IMR-90 (cell line): ENCODE data around the gene TP53I11. TPM values are rescaled to one million over a fixed set of nuclear protein-coding genes. Genes with fewer than 3 reads are reported as not detected.

ENCODE experiments used
- ATAC-seq: fragments of 200-7000 bp; cut with Tn5 transposase; 2 replicates; pipeline ENCODE4 v1.9.1; 2020; ENCODE audit warnings: low read depth, mild to moderate bottlenecking, moderate library complexity
- BruUV-seq: library from RNA; stranded (reverse); fragments of 400-500 nt; replicated peaks from 2 replicates; lab custom pipeline; 2021; lab: Mats Ljungman, UMichigan
- CTCF ChIA-PET: fragments of 300-600 bp; formaldehyde crosslinking; extraction: SDS; loops from one replicate; lab custom pipeline; 2021; ENCODE audit warnings: antibody characterized with exemption; lab: Yijun Ruan, JAX
- POLR2A ChIA-PET: fragments of 300-600 bp; sonication (Branson Sonifier 250); formaldehyde crosslinking; loops from one replicate; lab custom pipeline; 2022; ENCODE audit warnings: antibody characterized with exemption; ENCODE audit not compliant: unreplicated experiment; lab: Charles Lee
- DNase-seq: peaks from one replicate; pipeline ENCODE4 v3.0.0; 2013
- H2AFZ ChIP-seq: replicated peaks from 2 replicates; pipeline ENCODE3; 2013; ENCODE audit warnings: low read length, mild to moderate bottlenecking; ENCODE audit not compliant: poor library complexity
- H2AK5ac ChIP-seq: 2 replicates; pipeline ENCODE4 v1.6.1; 2013; ENCODE audit warnings: low read depth, low read length, inconsistent platforms
- H2AK9ac ChIP-seq: replicated peaks from 2 replicates; pipeline ENCODE3; 2013; ENCODE audit warnings: mild to moderate bottlenecking, low read depth, low read length, moderate library complexity; ENCODE audit not compliant: poor library complexity
- H2BK120ac ChIP-seq: 2 replicates; pipeline ENCODE4 v1.6.1; 2013; ENCODE audit warnings: low read depth, low read length, inconsistent platforms
- H2BK15ac ChIP-seq: 3 replicates; pipeline ENCODE4 v1.6.1; 2013; ENCODE audit warnings: low read depth, low read length, inconsistent platforms
- H2BK20ac ChIP-seq: 2 replicates; pipeline ENCODE4 v1.6.1; 2013; ENCODE audit warnings: low read depth, mild to moderate bottlenecking, inconsistent platforms, low read length, moderate library complexity
- H2BK5ac ChIP-seq: 2 replicates; pipeline ENCODE4 v1.6.1; 2013; ENCODE audit warnings: mild to moderate bottlenecking, low read depth, low read length, inconsistent platforms; ENCODE audit not compliant: poor library complexity, severe bottlenecking
- H3K14ac ChIP-seq: replicated peaks from 2 replicates; pipeline ENCODE4 v1.6.1; 2013; ENCODE audit warnings: low read depth, low read length, inconsistent platforms
- H3K18ac ChIP-seq: 2 replicates; pipeline ENCODE4 v1.6.1; 2013; ENCODE audit warnings: low read depth, low read length, control low read depth
- H3K23ac ChIP-seq: 2 replicates; pipeline ENCODE4 v1.6.1; 2013; ENCODE audit warnings: low read depth, low read length, inconsistent platforms
- H3K27ac ChIP-seq: 2 replicates; pipeline ENCODE4 v1.5.1; 2013; ENCODE audit warnings: mild to moderate bottlenecking, control low read depth, low read length; ENCODE audit not compliant: insufficient read depth
- H3K27me3 ChIP-seq: 2 replicates; pipeline ENCODE4 v1.6.1; 2013; ENCODE audit warnings: low read length; ENCODE audit not compliant: control insufficient read depth, insufficient read depth
- H3K36me3 ChIP-seq: 2 replicates; pipeline ENCODE4 v1.6.1; 2013; ENCODE audit warnings: low read length, mixed read lengths; ENCODE audit not compliant: control insufficient read depth, insufficient read depth
- H3K4ac ChIP-seq: 2 replicates; pipeline ENCODE4 v1.6.1; 2013; ENCODE audit warnings: low read depth, low read length, inconsistent platforms
- H3K4me1 ChIP-seq: 2 replicates; pipeline ENCODE4 v1.6.1; 2013; ENCODE audit warnings: low read length, mixed read lengths; ENCODE audit not compliant: control insufficient read depth, insufficient read depth
- H3K4me2 ChIP-seq: 2 replicates; pipeline ENCODE4 v1.6.1; 2013; ENCODE audit warnings: low read depth, mild to moderate bottlenecking, control low read depth, low read length, moderate library complexity
- H3K4me3 ChIP-seq: 2 replicates; pipeline ENCODE4 v1.5.1; 2013; ENCODE audit warnings: low read depth, mild to moderate bottlenecking, control low read depth, low read length, moderate library complexity; ENCODE audit not compliant: insufficient read depth
- H3K56ac ChIP-seq: 2 replicates; pipeline ENCODE4 v1.6.1; 2013; ENCODE audit warnings: low read length, inconsistent platforms; ENCODE audit not compliant: insufficient read depth; ENCODE audit errors: extremely low read depth
- H3K79me1 ChIP-seq, 2 experiments: 2 replicates each; pipeline ENCODE4 v1.6.1; 2013; ENCODE audit warnings: low read length in 2 of 2, inconsistent platforms in 1 of 2, low read depth in 1 of 2
- H3K9ac ChIP-seq: 2 replicates; pipeline ENCODE4 v1.6.1; 2013; ENCODE audit warnings: low read depth, low read length, control low read depth
- H3K9me1 ChIP-seq: 2 replicates; pipeline ENCODE4 v1.6.1; 2013; ENCODE audit warnings: low read length, inconsistent platforms; ENCODE audit not compliant: insufficient read depth
- H3K9me3 ChIP-seq: 2 replicates; pipeline ENCODE4 v1.6.1; 2013; ENCODE audit warnings: low read length; ENCODE audit not compliant: control insufficient read depth, insufficient read depth
- H4K20me1 ChIP-seq: 2 replicates; pipeline ENCODE4 v1.6.1; 2013; ENCODE audit warnings: low read length, inconsistent platforms; ENCODE audit not compliant: insufficient read depth
- H4K5ac ChIP-seq: 2 replicates; pipeline ENCODE4 v1.6.1; 2013; ENCODE audit warnings: mild to moderate bottlenecking, low read depth, low read length, control low read depth
- H4K8ac ChIP-seq, 2 experiments: 2 replicates each; pipeline ENCODE4 v1.6.1; 2013; ENCODE audit warnings: low read depth in 2 of 2, low read length in 2 of 2, control low read depth in 1 of 2, inconsistent platforms in 1 of 2
- H4K91ac ChIP-seq: 2 replicates; pipeline ENCODE4 v1.6.1; 2013; ENCODE audit warnings: low read depth, low read length, inconsistent platforms; ENCODE audit not compliant: insufficient read depth
- BHLHE40 ChIP-seq: fragments of 150-350 bp; IDR thresholded peaks from 2 replicates; pipeline ENCODE4 v1.6.1; 2016; ENCODE audit warnings: mild to moderate bottlenecking, low read depth, low read length
- FOS ChIP-seq: fragments of 150-350 bp; IDR thresholded peaks from 2 replicates; pipeline ENCODE4 v1.6.1; 2016; ENCODE audit warnings: low read depth, low read length
- RCOR1 ChIP-seq: IDR thresholded peaks from 2 replicates; pipeline ENCODE4 v1.6.1; 2012; ENCODE audit warnings: mild to moderate bottlenecking, low read length, improper control_type of control experiment; ENCODE audit not compliant: insufficient replicate concordance
- SMC3 ChIP-seq: fragments of 150-350 bp; IDR thresholded peaks from 2 replicates; pipeline ENCODE4 v1.6.1; 2016; ENCODE audit warnings: low read depth, mild to moderate bottlenecking, antibody characterized with exemption, low read length, moderate library complexity
- whole genome bisulfite sequencing, 2 experiments: methylation state at CpG; one replicate each; pipeline versions ENCODE4 v1.1.5 to v1.1.7; 2013; ENCODE audit warnings: missing lambda C conversion rate in 2 of 2; ENCODE audit not compliant: insufficient read length in 1 of 2; ENCODE audit errors: extremely low coverage in 2 of 2; 5-methylcytosine and 5-hydroxymethylcytosine counted together
- dilution Hi-C: fragments of 300-500 bp; cut with HindIII; formaldehyde crosslinking; loops from one replicate; pipeline ENCODE4 v1.14.3; 2018; ENCODE audit warnings: low sequenced_read_pairs; ENCODE audit not compliant: unreplicated experiment
- in situ Hi-C: fragments of 300-500 bp; cut with MboI; formaldehyde crosslinking; loops from 3 replicates; pipeline ENCODE4 v1.14.3; 2019; ENCODE audit warnings: low sequenced_read_pairs, inconsistent platforms, mixed read lengths
- intact Hi-C: fragments of 100-400 bp; cut with micrococcal nuclease; formaldehyde crosslinking; loops from 2 replicates; pipeline ENCODE4 v1.10.0; 2022
- polyA plus RNA-seq, 3 experiments: library from polyadenylated mRNA; depleted of rRNA; stranded (reverse); fragments of >200 nt; gene quantifications; 2 replicates each; pipeline ENCODE4 v1.2.3, GENCODE V29; 2012; ENCODE audit warnings: low replicate concordance in 1 of 3
- total RNA-seq: library from RNA; depleted of rRNA; stranded (reverse); fragments of >200 nt; gene quantifications from 2 replicates; pipeline ENCODE4 v1.2.3, GENCODE V29; 2012

The TP53I11 gene
- total and polyA plus RNA-seq, 2 of the 4 experiments (the other 2 are of a cell fraction), result 3.9 to 22.0 TPM

DNA sequence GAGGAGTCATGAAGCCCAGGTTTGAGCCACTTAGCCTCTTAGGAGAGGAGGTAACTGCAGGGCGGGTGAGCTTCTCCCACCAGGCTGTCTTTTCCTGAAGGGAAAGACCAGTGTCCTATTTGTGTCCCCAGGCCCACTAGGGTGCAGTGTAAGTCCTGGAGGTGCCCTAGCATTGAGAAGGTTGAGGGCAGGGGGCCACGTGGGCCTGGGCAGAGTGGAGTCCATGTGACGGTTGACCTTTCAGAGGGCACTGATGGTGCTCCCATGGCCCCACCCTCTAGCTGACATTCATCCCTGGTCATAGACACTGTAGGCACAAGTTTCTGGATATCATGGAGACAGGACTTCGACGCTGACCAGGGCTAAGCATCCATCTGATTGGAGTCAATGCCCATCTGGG is 44.1 kb upstream of the TP53I11 start:
- POLR2A ChIA-PET, result no interaction called here
- dilution Hi-C loops, result no loop called here
- CTCF ChIA-PET, result no interaction called here

More for the DNA sequence above, 44.1 kb upstream of the TP53I11 start:
- Histone ChIP-seq H3K4me2 (no peak overlapping the region), H4K91ac (no peak overlapping the region), H2BK15ac (no peak overlapping the region), H3K79me1 (no peaks in the 10 kb centered on the region), H3K4me3 (no peak overlapping the region), H3K14ac (no peak overlapping the region), H3K4me1 (no peaks in the 10 kb centered on the region), H2AK9ac (peak overlapping the region; percentile 40), H3K9me1 (no peaks in the 10 kb centered on the region), H2BK5ac (no peak overlapping the region), H3K23ac (no peak overlapping the region), H2BK20ac (no peak overlapping the region), H3K9me3 (no peaks in the 10 kb centered on the region), H4K5ac (no peak overlapping the region), H2BK120ac (no peak overlapping the region), H3K4ac (no peak overlapping the region), H4K20me1 (no peaks in the 10 kb centered on the region), H3K27me3 (peaks cover 44% of the 10 kb centered on the region), H3K36me3 (no peaks in the 10 kb centered on the region), H4K8ac (no peak overlapping the region), H3K56ac (no peak overlapping the region), H2AK5ac (no peak overlapping the region), H3K27ac (no peak overlapping the region), H3K18ac (no peak overlapping the region), H2AFZ (no peak overlapping the region), H3K9ac (no peak overlapping the region)
- no peak for TF ChIP-seq FOS
- no peak for TF ChIP-seq BHLHE40
- no peak for TF ChIP-seq SMC3
- no peak for TF ChIP-seq RCOR1
- intact Hi-C loops, result no loop called here
- WGBS, 2 experiments, result 33% methylated on average over 1 of the region's 5 CpGs; no CpG with 5 or more reads in 1 of the 2 experiments
- BruUV-seq, result no TSS peak
- in situ Hi-C loops, result no loop called here
- DNase-seq (no peak), ATAC-seq (no peak)
